Neural cell (in vitro differentiated cells): ENCODE results near the gene ARHGEF16.

Experiments used
- CTCF ChIP-seq: fragments of 450-650 bp; IDR thresholded peaks from 2 replicates; pipeline ENCODE4 v1.5.1; 2014; ENCODE audit warnings: antibody characterized with exemption, mild to moderate bottlenecking, moderate library complexity; ENCODE audit not compliant: poor library complexity, severe bottlenecking
- EP300 ChIP-seq: fragments of 450-650 bp; conservative IDR thresholded peaks from 2 replicates; pipeline ENCODE4 v1.6.1; 2014; ENCODE audit warnings: antibody characterized with exemption, mild to moderate bottlenecking, moderate library complexity; ENCODE audit not compliant: poor library complexity, severe bottlenecking
- EZH2 ChIP-seq: fragments of 200-600, 300-800 bp; shearing (Covaris generic), sonication (generic); IDR thresholded peaks from 2 replicates; pipeline ENCODE4 v1.6.1; 2014; ENCODE audit warnings: antibody characterized with exemption, low read length, borderline replicate concordance, mild to moderate bottlenecking; ENCODE audit not compliant: insufficient read depth, poor library complexity, severe bottlenecking
- MXI1 ChIP-seq: fragments of 450-650 bp; conservative IDR thresholded peaks from 2 replicates; pipeline ENCODE4 v1.6.1; 2014; ENCODE audit warnings: antibody characterized with exemption, mild to moderate bottlenecking; ENCODE audit not compliant: poor library complexity, severe bottlenecking
- POLR2AphosphoS5 ChIP-seq: IDR thresholded peaks from 2 replicates; pipeline ENCODE4 v1.6.1; 2012
- SMC3 ChIP-seq: fragments of 450-650 bp; conservative IDR thresholded peaks from 2 replicates; pipeline ENCODE4 v1.6.1; 2014; ENCODE audit warnings: antibody characterized with exemption, mild to moderate bottlenecking, moderate library complexity; ENCODE audit not compliant: poor library complexity
- TAF1 ChIP-seq: IDR thresholded peaks from 2 replicates; pipeline ENCODE4 v1.6.1; 2012; ENCODE audit warnings: low read depth

DNA sequence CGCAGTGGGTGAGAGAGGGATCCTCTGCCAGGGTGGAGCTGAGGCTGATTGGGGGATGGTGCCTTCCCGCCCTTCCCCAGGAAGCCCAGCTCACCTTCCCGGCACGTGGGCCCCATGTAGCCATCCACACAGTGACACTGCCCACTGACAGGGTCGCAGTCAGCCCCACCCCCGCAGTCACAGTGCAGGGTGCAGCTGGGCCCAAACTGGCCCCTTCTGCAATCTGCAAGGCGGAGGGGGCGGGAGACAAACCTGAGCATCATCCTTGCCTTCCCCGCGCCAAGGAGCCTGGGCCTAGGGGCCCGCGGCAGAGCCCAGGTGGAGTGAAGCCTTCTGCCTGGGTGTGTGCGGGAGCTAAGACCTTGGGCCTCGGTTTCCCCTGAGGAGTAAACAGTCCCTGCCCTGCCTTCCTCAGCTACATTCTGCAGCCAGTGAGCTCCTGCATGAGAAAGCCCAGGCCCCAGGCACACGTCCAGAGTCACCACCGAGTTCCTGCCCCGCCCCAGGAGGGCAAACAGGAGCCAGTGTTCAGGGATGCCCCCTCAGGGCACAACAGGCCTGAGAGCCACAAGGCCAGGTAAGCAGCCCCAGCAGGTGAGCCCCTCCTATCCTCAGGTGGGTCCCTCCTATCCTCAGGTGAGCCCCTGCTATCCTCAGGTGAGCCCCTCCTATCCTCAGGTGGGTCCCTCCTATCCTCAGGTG is 38.2 kb downstream of the ARHGEF16 start:
- TF ChIP-seq EZH2 (no peak), CTCF (no peak), POLR2AphosphoS5 (no peak), EP300 (no peak), TAF1 (no peak), MXI1 (no peak), SMC3 (no peak)
